T-cell (primary cell): ENCODE results near the gene KDM4F. TPM values are rescaled to one million over a fixed set of nuclear protein-coding genes. Genes with fewer than 3 reads are reported as not detected.
"Not testable (repeated sequence)": the region's sequence is repeated elsewhere in the genome, so short reads cannot be mapped to it uniquely, and the experiment has no call there.

ENCODE experiments used
- ATAC-seq, 4 experiments: fragments of 200-7000 bp in 3 of 4; fragments of 150-1000 bp in 1 of 4; cut with Tn5 transposase; replicated peaks in 1 of 4; 1 replicate in 3 of 4; 2 replicates in 1 of 4; pipeline ENCODE4 v1.10.0; 2021; ENCODE audit warnings: moderate library complexity in 3 of 4, mild to moderate bottlenecking in 2 of 4, moderate number of reproducible peaks in 1 of 4
- CTCF ChIA-PET, 2 donors: fragments of 300-600 bp; sonication (Branson Sonifier 250); formaldehyde crosslinking; loops; one replicate each; lab custom pipeline; 2022; ENCODE audit warnings: antibody characterized with exemption in 2 of 2; lab: Charles Lee
- POLR2A ChIA-PET, 2 donors: fragments of 300-600 bp; sonication (Branson Sonifier 250); formaldehyde crosslinking; loops; one replicate each; lab custom pipeline; 2022; ENCODE audit warnings: antibody characterized with exemption in 2 of 2; lab: Charles Lee
- DNase-seq, 35 experiments: peaks; one replicate each; pipeline versions ENCODE4 v3.0.0 to v3.0.0-alpha.2; 2013 to 2023
- H3K27ac ChIP-seq: one replicate; pipeline ENCODE4 v1.5.1; 2013; ENCODE audit warnings: low read length
- H3K27me3 ChIP-seq, 2 experiments: replicated peaks in 1 of 2; 1 replicate in 1 of 2; 2 replicates in 1 of 2; pipeline versions ENCODE4 v1.6.1 to v1.7.0; 2013; ENCODE audit warnings: low read length in 1 of 2, mixed read lengths in 1 of 2; ENCODE audit not compliant: control insufficient read depth in 2 of 2, insufficient read depth in 2 of 2; ENCODE audit errors: extremely low read depth in 1 of 2
- H3K36me3 ChIP-seq, 2 donors: 1 replicate in 1 of 2; 2 replicates in 1 of 2; pipeline versions ENCODE4 v1.6.1 to v1.7.0; 2013; ENCODE audit warnings: low read length in 1 of 2; ENCODE audit not compliant: control insufficient read depth in 2 of 2, insufficient read depth in 1 of 2; ENCODE audit errors: extremely low read depth in 1 of 2
- H3K4me1 ChIP-seq, 2 experiments: 1 replicate in 1 of 2; 2 replicates in 1 of 2; pipeline versions ENCODE4 v1.6.1 to v1.7.0; 2013; ENCODE audit warnings: low read length in 2 of 2, mixed read lengths in 1 of 2; ENCODE audit not compliant: insufficient read depth in 2 of 2, control insufficient read depth in 1 of 2; ENCODE audit errors: extremely low read depth in 1 of 2
- H3K4me3 ChIP-seq, 2 donors: 1 replicate in 1 of 2; 2 replicates in 1 of 2; pipeline versions ENCODE4 v1.5.1 to v1.7.0; 2013; ENCODE audit warnings: mild to moderate bottlenecking in 2 of 2, low read length in 1 of 2, moderate library complexity in 1 of 2; ENCODE audit not compliant: control insufficient read depth in 1 of 2; ENCODE audit errors: extremely low read depth in 1 of 2
- H3K9me3 ChIP-seq: 2 replicates; pipeline ENCODE4 v1.7.0; 2013
- H3K27ac Mint-ChIP-seq, 2 donors: one replicate each; pipeline ENCODE4 v1.8.0; 2020 to 2021; ENCODE audit warnings: mild to moderate bottlenecking in 2 of 2, mixed read lengths in 2 of 2
- H3K27me3 Mint-ChIP-seq, 2 donors: one replicate each; pipeline ENCODE4 v1.8.0; 2021 to 2022; ENCODE audit warnings: mixed read lengths in 2 of 2
- H3K36me3 Mint-ChIP-seq: one replicate; pipeline ENCODE4 v1.8.0; 2021; ENCODE audit warnings: mixed read lengths
- H3K4me1 Mint-ChIP-seq, 3 donors: one replicate each; pipeline ENCODE4 v1.8.0; 2020 to 2022; ENCODE audit warnings: mixed read lengths in 3 of 3, mild to moderate bottlenecking in 1 of 3
- H3K4me3 Mint-ChIP-seq, 3 donors: one replicate each; pipeline ENCODE4 v1.8.0; 2020 to 2022; ENCODE audit warnings: mild to moderate bottlenecking in 3 of 3, mixed read lengths in 3 of 3, moderate library complexity in 3 of 3
- H3K9me3 Mint-ChIP-seq, 3 donors: one replicate each; pipeline ENCODE4 v1.8.0; 2020 to 2022; ENCODE audit warnings: mixed read lengths in 3 of 3
- WGBS: methylation state at CpG from one replicate; pipeline ENCODE4 v1.1.5; 2013; ENCODE audit warnings: missing lambda C conversion rate; ENCODE audit not compliant: insufficient coverage; 5-methylcytosine and 5-hydroxymethylcytosine counted together
- total RNA-seq, 35 experiments: library from RNA in 6 of 35; stranded (reverse) in 6 of 35; fragments of 120-200 nt in 1 of 35; gene quantifications; one replicate each; pipeline versions ENCODE4 v1.2.1 to v1.2.4 and lab custom pipeline; 2013 to 2026

KDM4F gene
- total RNA-seq, 5 donors from 2014 or later (not counting 1 experiment from before 2014, with no cell fraction given): not detected

DNA sequence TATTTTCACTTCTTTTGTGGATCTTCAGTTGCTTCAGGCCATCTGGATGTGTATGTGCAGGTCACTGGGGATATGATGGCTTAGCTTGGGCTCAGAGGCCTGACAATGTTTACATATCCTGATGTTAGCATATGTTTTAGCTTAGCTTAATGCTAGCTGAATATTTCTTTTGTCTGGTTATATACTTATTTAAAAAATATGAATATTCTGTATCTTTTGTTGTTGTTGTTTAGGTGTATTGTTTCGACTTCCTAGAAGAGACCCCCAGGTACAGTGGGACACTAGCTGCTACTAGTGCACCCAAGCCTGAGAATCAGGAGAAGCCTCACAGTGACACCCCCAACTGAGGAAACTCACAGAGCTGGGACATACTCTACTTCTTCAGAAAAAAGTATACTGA, 24.3 kb upstream of the KDM4F start, which contains the start of gene KDM4E:
KDM4E (plus strand) TSS at position 301 of the 400 bp plus-strand sequence. CDS start 300 bp downstream, outside the sequence.
- WGBS: no CpG with 5 or more reads among the region's 1 CpG
- H3K4me1 ChIP-seq: no peaks in the 10 kb centered on the region
- H3K27ac Mint-ChIP-seq: no peak within 1 kb of the TSS
- no peaks in the 10 kb centered on the region for H3K36me3 Mint-ChIP-seq
- H3K4me3 Mint-ChIP-seq: no peak within 1 kb of the TSS
- H3K4me1 Mint-ChIP-seq: no peaks in the 10 kb centered on the region
- ATAC-seq: no peak
- H3K9me3 Mint-ChIP-seq: no peaks in the 10 kb centered on the region
- DNase-seq: no peak
- ChIA-PET POLR2A (no interaction called here), CTCF (no interaction called here)
- H3K4me3 ChIP-seq: no peak within 1 kb of the TSS
- H3K27me3 ChIP-seq: no peaks in the 10 kb centered on the region
- no peaks in the 10 kb centered on the region for H3K9me3 ChIP-seq
- no peaks in the 10 kb centered on the region for H3K36me3 ChIP-seq
- H3K27ac ChIP-seq: no peak within 1 kb of the TSS
- H3K27me3 Mint-ChIP-seq: no peaks in the 10 kb centered on the region

DNA sequence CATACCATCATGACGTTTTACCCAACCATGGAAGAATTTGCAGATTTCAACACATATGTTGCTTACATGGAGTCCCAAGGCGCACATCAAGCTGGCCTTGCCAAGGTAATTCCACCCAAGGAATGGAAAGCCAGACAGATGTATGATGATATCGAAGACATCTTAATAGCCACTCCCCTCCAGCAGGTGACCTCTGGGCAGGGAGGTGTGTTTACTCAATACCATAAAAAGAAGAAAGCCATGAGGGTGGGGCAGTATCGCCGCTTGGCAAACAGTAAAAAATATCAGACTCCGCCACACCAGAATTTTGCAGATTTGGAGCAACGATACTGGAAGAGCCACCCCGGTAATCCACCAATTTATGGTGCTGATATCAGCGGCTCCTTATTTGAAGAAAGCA, 23.6 kb upstream of the KDM4F start:
- H3K27me3 ChIP-seq, DNase-seq, H3K4me3 ChIP-seq, ATAC-seq, H3K9me3 ChIP-seq, H3K36me3 ChIP-seq, H3K4me3 Mint-ChIP-seq, H3K4me1 Mint-ChIP-seq, H3K27ac ChIP-seq, H3K36me3 Mint-ChIP-seq, POLR2A ChIA-PET, CTCF ChIA-PET, H3K9me3 Mint-ChIP-seq, H3K27ac Mint-ChIP-seq, H3K4me1 ChIP-seq, H3K27me3 Mint-ChIP-seq: not testable (repeated sequence)
- WGBS: no CpG with 5 or more reads among the region's 9 CpGs

DNA sequence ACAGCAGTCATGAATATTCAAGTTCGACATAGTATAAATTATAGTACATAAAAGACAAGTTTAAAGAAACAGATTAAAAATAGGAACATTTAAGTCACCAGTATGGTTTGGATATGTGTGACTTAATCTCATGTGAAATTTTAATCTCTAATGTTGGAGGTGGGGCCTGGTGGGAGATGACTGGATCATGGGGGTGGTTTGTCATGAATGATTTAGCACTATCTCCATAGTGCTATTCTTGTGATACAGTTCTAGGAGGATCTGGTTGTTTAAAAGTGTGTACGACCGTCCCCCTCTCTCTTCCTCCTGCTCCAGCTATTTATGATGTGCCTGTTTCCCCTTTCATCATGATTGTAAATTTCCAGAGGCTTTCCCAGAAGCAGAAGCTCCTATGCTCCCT, 20.9 kb upstream of the KDM4F start:
- no peak for DNase-seq
- no peak for ATAC-seq
- Mint-ChIP-seq H3K4me1 (no peaks in the 10 kb centered on the region), H3K4me3 (no peak overlapping the region), H3K9me3 (no peaks in the 10 kb centered on the region), H3K27ac (no peak overlapping the region), H3K27me3 (peaks cover 1 to 5% of the 10 kb centered on the region in 2 donors), H3K36me3 (no peaks in the 10 kb centered on the region)
- Histone ChIP-seq H3K4me1 (no peaks in the 10 kb centered on the region), H3K36me3 (no peaks in the 10 kb centered on the region), H3K27ac (no peak overlapping the region), H3K9me3 (no peaks in the 10 kb centered on the region), H3K27me3 (no peaks in the 10 kb centered on the region), H3K4me3 (no peak overlapping the region)
- WGBS: 93% methylated on average over 2 of the region's 3 CpGs
- ChIA-PET POLR2A (no interaction called here), CTCF (no interaction called here)

DNA sequence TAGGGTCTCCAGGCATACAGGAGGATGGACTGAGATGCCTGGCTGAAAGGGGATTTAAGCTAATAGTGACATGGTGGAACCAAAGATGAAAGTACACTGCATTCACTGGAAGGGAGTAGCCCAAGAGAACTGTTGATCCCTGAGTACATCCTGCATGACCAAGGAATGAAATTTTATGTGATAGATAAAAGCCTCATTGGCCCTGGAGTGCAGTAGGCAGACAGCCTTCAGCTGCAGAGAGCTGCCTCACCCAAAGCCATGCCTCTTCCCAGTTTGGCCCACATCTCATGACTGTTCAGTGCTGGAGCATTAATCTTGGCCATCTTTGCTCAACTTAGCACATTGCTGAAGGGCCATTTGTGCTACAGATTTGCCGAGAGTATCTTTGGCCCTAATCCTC, 16.2 kb upstream of the KDM4F start:
- WGBS: 100% methylated on average over 1 of the region's 1 CpG
- no peaks in the 10 kb centered on the region for H3K9me3 Mint-ChIP-seq

DNA sequence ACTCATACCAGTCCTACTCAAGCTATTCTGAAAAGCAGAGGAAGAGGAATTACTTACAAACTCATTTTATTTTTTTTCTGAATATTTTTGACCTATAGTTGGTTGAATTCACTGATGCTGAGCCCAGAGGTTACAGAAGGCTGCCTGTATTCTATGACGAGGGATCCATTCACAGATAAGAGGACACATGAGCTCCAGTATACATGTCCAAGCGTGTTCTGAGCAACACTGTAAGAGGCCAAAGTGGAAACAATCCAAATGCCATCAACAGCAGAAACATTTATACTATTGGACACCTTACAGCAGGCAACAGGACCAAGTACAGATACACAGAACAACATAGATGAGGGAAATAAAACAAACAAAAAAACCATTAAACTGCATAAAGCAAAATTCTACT, 13.9 kb upstream of the KDM4F start:
- H3K4me3 ChIP-seq: no peak overlapping the region
- DNase-seq: no peak
- CTCF ChIA-PET: no interaction called here
- ATAC-seq: no peak
- Mint-ChIP-seq H3K9me3 (no peaks in the 10 kb centered on the region), H3K27me3 (peaks cover 20 to 25% of the 10 kb centered on the region in 2 donors), H3K4me1 (peaks cover 0 to 3% (median 0%) of the 10 kb centered on the region in 3 donors), H3K36me3 (no peaks in the 10 kb centered on the region), H3K27ac (no peak overlapping the region), H3K4me3 (no peak overlapping the region)
- POLR2A ChIA-PET: no interaction called here
- no CpG with 5 or more reads among the region's 2 CpGs for WGBS
- H3K27ac ChIP-seq: no peak overlapping the region
- no peaks in the 10 kb centered on the region for H3K36me3 ChIP-seq
- H3K4me1 ChIP-seq: no peaks in the 10 kb centered on the region
- H3K9me3 ChIP-seq: no peaks in the 10 kb centered on the region
- peaks cover 0 to 12% of the 10 kb centered on the region in 2 experiments for H3K27me3 ChIP-seq

More for the DNA sequence above, 16.2 kb upstream of the KDM4F start:
- Histone ChIP-seq H3K4me3 (no peak overlapping the region), H3K4me1 (no peaks in the 10 kb centered on the region), H3K27me3 (peaks cover 0 to 9% of the 10 kb centered on the region in 2 experiments), H3K9me3 (no peaks in the 10 kb centered on the region), H3K36me3 (no peaks in the 10 kb centered on the region), H3K27ac (no peak overlapping the region)
- ATAC-seq (no peak), DNase-seq (no peak)
- peaks cover 0 to under 1% (median 0%) of the 10 kb centered on the region in 3 donors for H3K4me1 Mint-ChIP-seq
- no peak overlapping the region for H3K27ac Mint-ChIP-seq
- ChIA-PET POLR2A (interaction anchor here in 1 of 2 donors (0.5 kb wide), 1 partner anchor 48 kb away, joined by 3 read pairs; no protein-coding TSS in a partner anchor), CTCF (no interaction called here)
- H3K4me3 Mint-ChIP-seq: no peak overlapping the region
- no peaks in the 10 kb centered on the region for H3K36me3 Mint-ChIP-seq
- H3K27me3 Mint-ChIP-seq: peaks cover 11 to 12% of the 10 kb centered on the region in 2 donors

DNA sequence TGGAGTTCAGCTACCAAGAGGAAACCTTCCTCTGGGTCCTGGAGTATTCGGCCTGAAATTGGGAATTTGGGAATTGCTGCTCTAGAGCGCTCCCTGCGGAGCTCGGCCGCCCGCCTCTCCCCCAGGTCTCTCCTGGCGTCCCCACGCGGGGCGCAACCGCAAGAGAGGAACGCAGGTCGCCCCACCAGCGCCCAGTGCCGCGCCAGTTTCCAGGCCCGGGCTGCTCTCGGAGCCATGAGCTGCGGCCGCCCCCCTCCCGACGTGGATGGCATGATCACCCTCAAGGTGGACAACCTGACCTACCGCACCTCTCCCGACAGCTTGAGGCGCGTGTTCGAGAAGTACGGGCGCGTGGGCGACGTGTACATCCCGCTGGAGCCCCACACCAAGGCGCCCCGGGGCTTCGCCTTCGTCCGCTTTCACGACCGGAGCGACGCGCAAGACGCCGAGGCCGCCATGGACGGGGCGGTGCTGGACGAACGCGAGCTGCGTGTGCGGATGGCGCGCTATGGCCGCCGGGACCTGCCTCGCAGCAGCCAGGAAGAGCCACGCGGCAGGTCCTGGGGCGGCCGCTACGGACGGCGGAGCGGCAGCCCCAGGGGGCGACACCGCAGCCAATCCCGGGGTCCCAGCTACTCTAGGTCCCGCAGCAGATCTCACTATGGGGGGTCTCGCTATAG, 11.7 kb upstream of the KDM4F start:
- POLR2A ChIA-PET: not testable (repeated sequence)

More for the DNA sequence above, 11.7 kb upstream of the KDM4F start:
- 37% methylated on average over 70 of the region's 71 CpGs for WGBS
- H3K4me1 ChIP-seq, H3K36me3 ChIP-seq, H3K36me3 Mint-ChIP-seq, H3K9me3 ChIP-seq, H3K4me1 Mint-ChIP-seq, H3K9me3 Mint-ChIP-seq, H3K27ac ChIP-seq, H3K27ac Mint-ChIP-seq: not testable (repeated sequence)
- ATAC-seq (peak; percentile 45 to 78 (median 70)), DNase-seq (peak in 9 of 35 experiments; percentile 1 to 23 (median 9))
- peaks cover 28 to 35% of the 10 kb centered on the region in 2 donors for H3K27me3 Mint-ChIP-seq
- Histone ChIP-seq H3K4me3 (peak overlapping the region in 1 of 2 donors; percentile 35), H3K27me3 (peaks cover 0 to 25% of the 10 kb centered on the region in 2 experiments)
- CTCF ChIA-PET: interaction anchor here in 1 of 2 donors (0.6 kb wide), 1 partner anchor 414 kb away, joined by 3 read pairs; no protein-coding TSS in a partner anchor
- H3K4me3 Mint-ChIP-seq: peak overlapping the region in 2 of 3 donors; percentile 42 to 51
